Activated CD4-positive, alpha-beta T cell treated with anti-CD3 and anti-CD28 coated beads, Interleukin-2, Interleukin-4, amounts not matched to agents 100 ng/mL and 50 ng/mL, durations not matched to agents 16 hours and 8 hours (primary cell): ENCODE measurements around the gene NEK11.
A peak's percentile ranks its signal among the peaks of the same experiment; 100 is the strongest.

Source experiments
- DNase-seq: peaks from one replicate; pipeline ENCODE4 v3.0.0-alpha.2; 2020; ENCODE audit warnings: low spot score

Gene NEK11

GRCh38 chr3:131042271-131042985 is 15.8 kb downstream of the NEK11 start:
- DNase-seq = peak; percentile 46

GRCh38 chr3:131047582-131047981 is 20.9 kb downstream of the NEK11 start:
- DNase-seq = no peak

- no peak for DNase-seq
These were observed 21.4 kb downstream of the NEK11 start for GRCh38 chr3:131048030-131048429.

GRCh38 chr3:131050001-131050400 is 23.3 kb downstream of the NEK11 start:
- DNase-seq = no peak

- no peak for DNase-seq
These were observed 26.6 kb downstream of the NEK11 start for GRCh38 chr3:131053043-131053859.

- DNase-seq = no peak
These were observed 41.3 kb downstream of the NEK11 start for GRCh38 chr3:131067983-131068382.

- DNase-seq = peak; percentile 5
These were observed 45.5 kb downstream of the NEK11 start for GRCh38 chr3:131072099-131072559.

GRCh38 chr3:131072845-131073244 is 46.2 kb downstream of the NEK11 start:
- DNase-seq = no peak

GRCh38 chr3:131075632-131076328 is 49.1 kb downstream of the NEK11 start:
- DNase-seq = no peak

- DNase-seq = no peak
These were observed 51.2 kb downstream of the NEK11 start for GRCh38 chr3:131077904-131078303.

GRCh38 chr3:131079086-131079485 is 52.4 kb downstream of the NEK11 start:
- no peak for DNase-seq

- DNase-seq = no peak
These were observed 54.5 kb downstream of the NEK11 start for GRCh38 chr3:131081224-131081623.

GRCh38 chr3:131082246-131082645 is 55.6 kb downstream of the NEK11 start:
- no peak for DNase-seq

- DNase-seq = no peak
These were observed 56.5 kb downstream of the NEK11 start for GRCh38 chr3:131082871-131083863.

- no peak for DNase-seq
These were observed 65.1 kb downstream of the NEK11 start for GRCh38 chr3:131091768-131092167.

- no peak for DNase-seq
These were observed 81.2 kb downstream of the NEK11 start for GRCh38 chr3:131107637-131108433.

GRCh38 chr3:131109156-131109555 is 82.5 kb downstream of the NEK11 start:
- no peak for DNase-seq

GRCh38 chr3:131110087-131110486 is 83.4 kb downstream of the NEK11 start:
- DNase-seq = no peak

- DNase-seq = no peak
These were observed 87.6 kb downstream of the NEK11 start for GRCh38 chr3:131114256-131114655.

GRCh38 chr3:131125684-131126083 is 99.0 kb downstream of the NEK11 start:
- no peak for DNase-seq

GRCh38 chr3:131140891-131141290 is 114.2 kb downstream of the NEK11 start:
- DNase-seq = no peak
